ENCODE data around the gene MED1.

GRCh38 chr17:39408360-39408759, 42.7 kb downstream of the MED1 start:
- TF ChIP-seq MAX (IDR thresholded peaks at IDR 0.05) (no peak), CTCF (IDR thresholded peaks at IDR 0.05; ENCODE audit: low read depth, low read length, missing input control) (no peak), GABPA (IDR thresholded peaks at IDR 0.05 in 1 of 2, conservative IDR thresholded peaks at IDR 0.05 in 1 of 2) (no peak), ZBTB33 (IDR thresholded peaks at IDR 0.05) (no peak)

Measured in liver (tissue), 3 donors.